DOHH2 (cell line): Measurements from ENCODE around the gene QKI.

Source experiments
- H3F3A ChIP-seq: fragments of 200-600 bp; sonication (generic), shearing (Covaris generic); 2 replicates; pipeline ENCODE4 v1.6.0; 2016; ENCODE audit warnings: antibody characterized with exemption, mild to moderate bottlenecking; ENCODE audit not compliant: control insufficient read depth, insufficient read depth
- H3K27ac ChIP-seq: fragments of 200-600 bp; sonication (generic); 2 replicates; pipeline ENCODE4 v1.5.1; 2014; ENCODE audit warnings: low read depth, mild to moderate bottlenecking, low read length, moderate library complexity
- H3K27me3 ChIP-seq: fragments of 200-600 bp; sonication (generic); 2 replicates; pipeline ENCODE4 v1.6.1; 2014; ENCODE audit warnings: mild to moderate bottlenecking, low read length, mixed read lengths; ENCODE audit not compliant: control insufficient read depth
- H3K36me3 ChIP-seq: fragments of 200-600 bp; sonication (generic); 2 replicates; pipeline ENCODE4 v1.6.1; 2014; ENCODE audit warnings: mild to moderate bottlenecking, low read length, moderate library complexity, mixed read lengths; ENCODE audit not compliant: control insufficient read depth
- H3K4me1 ChIP-seq: fragments of 200-600 bp; sonication (generic); 2 replicates; pipeline ENCODE4 v1.6.1; 2014; ENCODE audit warnings: mild to moderate bottlenecking, low read length, mixed read lengths; ENCODE audit not compliant: control insufficient read depth
- H3K4me2 ChIP-seq: fragments of 200-600 bp; sonication (generic); 2 replicates; pipeline ENCODE4 v1.6.0; 2014; ENCODE audit warnings: mild to moderate bottlenecking, low read length, moderate library complexity
- H3K4me3 ChIP-seq: fragments of 200-600 bp; sonication (generic); 2 replicates; pipeline ENCODE4 v1.5.1; 2014; ENCODE audit warnings: mild to moderate bottlenecking, low read length, mixed read lengths
- H3K79me2 ChIP-seq: fragments of 200-600 bp; sonication (generic); 2 replicates; pipeline ENCODE4 v1.6.1; 2014; ENCODE audit warnings: mild to moderate bottlenecking, low read length, mixed read lengths; ENCODE audit not compliant: control insufficient read depth
- H3K9me2 ChIP-seq: fragments of 200-600 bp; sonication (generic); replicated peaks from 2 replicates; pipeline ENCODE4 v1.6.1; 2014; ENCODE audit warnings: mild to moderate bottlenecking, low read length, mixed read lengths; ENCODE audit not compliant: control insufficient read depth
- H3K9me3 ChIP-seq: fragments of 200-600 bp; sonication (generic); 2 replicates; pipeline ENCODE4 v1.6.1; 2014; ENCODE audit warnings: antibody characterized with exemption, low read length, mixed read lengths; ENCODE audit not compliant: control insufficient read depth, insufficient read depth
- H4K20me1 ChIP-seq: fragments of 200-600 bp; sonication (generic); 2 replicates; pipeline ENCODE4 v1.6.0; 2014; ENCODE audit warnings: low read depth, mild to moderate bottlenecking, antibody characterized with exemption, low read length, moderate library complexity; ENCODE audit not compliant: control insufficient read depth, insufficient read depth
- CTCF ChIP-seq: fragments of 200-600 bp; sonication (generic); IDR thresholded peaks from one replicate; pipeline ENCODE4 v1.5.1; 2014; ENCODE audit warnings: antibody characterized with exemption, mild to moderate bottlenecking, low read depth, low read length; ENCODE audit not compliant: poor library complexity, severe bottlenecking
- EZH2phosphoT487 ChIP-seq: fragments of 200-600 bp; sonication (generic); IDR thresholded peaks from 2 replicates; pipeline ENCODE4 v1.6.1; 2017; ENCODE audit warnings: borderline replicate concordance, mild to moderate bottlenecking, antibody characterized with exemption, low read length, moderate library complexity, mixed read lengths

The QKI gene

GRCh38 chr6:163570579-163571231 lies 156.2 kb downstream of the QKI start:
- H3K9me3 ChIP-seq = no peaks in the 10 kb centered on the region

GRCh38 chr6:163571730-163572129 lies 157.2 kb downstream of the QKI start:
- no peak overlapping the region for H3K4me2 ChIP-seq
- H3K9me3 ChIP-seq = no peaks in the 10 kb centered on the region
- TF ChIP-seq CTCF = no peak
- no peak for TF ChIP-seq EZH2phosphoT487
- H3K79me2 ChIP-seq = no peaks in the 10 kb centered on the region
- H4K20me1 ChIP-seq = no peaks in the 10 kb centered on the region
- no peak overlapping the region for H3K27ac ChIP-seq
- H3K4me1 ChIP-seq = no peaks in the 10 kb centered on the region
- no peaks in the 10 kb centered on the region for H3K9me2 ChIP-seq
- H3K27me3 ChIP-seq = no peaks in the 10 kb centered on the region
- no peaks in the 10 kb centered on the region for H3F3A ChIP-seq
- H3K4me3 ChIP-seq = no peak overlapping the region
- peaks cover 9% of the 10 kb centered on the region for H3K36me3 ChIP-seq

More at GRCh38 chr6:163570579-163571231, 156.2 kb downstream of the QKI start:
- no peaks in the 10 kb centered on the region for H3K27me3 ChIP-seq
- no peaks in the 10 kb centered on the region for H3K9me2 ChIP-seq
- no peak overlapping the region for H3K4me2 ChIP-seq
- H3K4me3 ChIP-seq = no peak overlapping the region
- H3F3A ChIP-seq = no peaks in the 10 kb centered on the region
- H3K36me3 ChIP-seq = peaks cover 14% of the 10 kb centered on the region
- H3K27ac ChIP-seq = no peak overlapping the region
- no peaks in the 10 kb centered on the region for H4K20me1 ChIP-seq
- no peaks in the 10 kb centered on the region for H3K4me1 ChIP-seq
- no peak for TF ChIP-seq EZH2phosphoT487
- TF ChIP-seq CTCF = no peak
- no peaks in the 10 kb centered on the region for H3K79me2 ChIP-seq

- TF ChIP-seq EZH2phosphoT487 = no peak
- no peak for TF ChIP-seq CTCF
- H3K9me2 ChIP-seq = no peaks in the 10 kb centered on the region
- H4K20me1 ChIP-seq = no peaks in the 10 kb centered on the region
- no peak overlapping the region for H3K4me3 ChIP-seq
- peaks cover 9% of the 10 kb centered on the region for H3K36me3 ChIP-seq
- H3F3A ChIP-seq = no peaks in the 10 kb centered on the region
- no peaks in the 10 kb centered on the region for H3K79me2 ChIP-seq
- H3K4me2 ChIP-seq = no peak overlapping the region
- no peaks in the 10 kb centered on the region for H3K9me3 ChIP-seq
- no peaks in the 10 kb centered on the region for H3K4me1 ChIP-seq
- H3K27me3 ChIP-seq = no peaks in the 10 kb centered on the region
- no peak overlapping the region for H3K27ac ChIP-seq
These were observed 158.1 kb downstream of the QKI start for GRCh38 chr6:163572612-163573011.
